ENCODE data around the gene TEPSIN.

Gene TEPSIN

DNA sequence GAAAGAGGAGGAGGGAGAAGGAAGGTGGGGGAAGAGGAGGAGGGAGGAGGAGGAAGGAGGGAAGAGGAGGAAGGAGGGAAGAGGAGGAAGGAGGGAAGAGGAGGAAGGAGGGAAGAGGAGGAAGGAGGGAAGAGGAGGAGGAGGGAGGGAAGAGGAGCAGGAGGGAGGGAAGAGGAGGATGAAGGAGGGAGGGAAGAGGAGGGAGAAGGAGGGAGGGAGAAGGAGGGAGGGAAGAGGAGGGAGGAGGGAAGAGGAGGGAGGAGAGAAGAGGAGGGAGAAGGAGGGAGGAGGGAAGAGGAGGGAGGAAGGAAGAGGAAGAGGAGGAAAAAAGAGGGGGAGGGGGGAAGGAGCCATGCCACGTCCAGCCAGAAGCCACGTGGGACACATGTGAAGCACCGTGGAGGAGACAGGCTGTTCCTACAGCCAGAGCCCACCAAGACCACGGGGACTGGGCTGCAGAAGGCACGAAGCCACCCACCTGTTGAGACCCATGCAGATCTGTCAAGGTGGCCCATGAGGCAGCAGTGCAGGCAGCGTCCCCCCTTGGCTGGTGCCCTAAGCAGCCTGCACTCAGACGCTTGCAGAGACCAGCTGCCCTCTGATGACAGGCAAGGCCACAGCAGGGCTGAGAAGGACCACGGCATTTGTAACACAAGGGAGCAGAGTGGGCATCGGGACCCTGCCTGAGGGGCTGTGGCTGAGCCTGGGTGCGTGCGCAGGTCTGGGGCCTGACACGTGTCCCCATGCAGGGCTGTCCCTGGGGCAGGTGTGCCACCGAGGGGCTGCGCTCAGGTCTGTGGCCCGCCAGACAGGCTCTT is 10.6 kb upstream of the TEPSIN start:
- no peak for DNase-seq

- DNase-seq, result no peak
Measured at GRCh38 chr17:81248649-81249048, 9.8 kb upstream of the TEPSIN start.

- no peak for DNase-seq
Measured at GRCh38 chr17:81247339-81247990, 8.6 kb upstream of the TEPSIN start.

GRCh38 chr17:81246679-81247338 is 8.0 kb upstream of the TEPSIN start:
- DNase-seq, result no peak

- no peak for DNase-seq
Measured at GRCh38 chr17:81246343-81246670, 7.5 kb upstream of the TEPSIN start.

DNA sequence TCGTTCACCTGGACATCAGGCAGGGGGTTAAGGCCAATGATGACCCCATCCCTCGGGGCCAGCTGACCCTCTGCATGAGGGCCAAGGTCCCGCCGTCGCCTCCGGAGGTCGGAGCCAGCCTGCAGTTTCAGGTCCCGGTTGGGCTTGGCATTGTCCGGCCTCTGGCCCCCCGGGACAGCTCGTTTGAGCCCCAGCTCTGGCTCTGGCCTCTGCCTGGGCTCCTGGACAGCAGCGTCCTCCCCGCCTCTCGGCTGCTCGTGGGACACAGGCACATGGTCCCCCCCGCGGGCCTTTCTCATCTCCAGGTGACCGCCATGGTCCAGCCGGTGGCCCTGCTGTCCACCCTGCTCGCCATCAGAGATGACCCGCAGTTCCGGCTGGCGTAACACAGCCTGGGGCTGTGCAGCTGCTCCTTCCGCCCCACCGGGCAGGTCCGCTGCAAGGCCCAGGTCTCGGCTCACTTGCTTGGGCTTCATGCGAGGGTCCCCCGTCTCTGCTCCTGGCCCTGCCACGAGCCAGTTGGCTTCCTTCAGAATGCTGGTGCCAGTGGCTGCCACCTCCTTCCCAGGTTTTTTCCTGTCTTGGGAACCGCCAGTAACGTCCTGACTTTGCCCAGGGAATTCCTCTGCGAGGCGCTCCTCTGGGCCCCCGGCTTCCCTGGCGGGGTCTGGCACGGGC is 6.9 kb upstream of the TEPSIN start:
- DNase-seq, result no peak

DNA sequence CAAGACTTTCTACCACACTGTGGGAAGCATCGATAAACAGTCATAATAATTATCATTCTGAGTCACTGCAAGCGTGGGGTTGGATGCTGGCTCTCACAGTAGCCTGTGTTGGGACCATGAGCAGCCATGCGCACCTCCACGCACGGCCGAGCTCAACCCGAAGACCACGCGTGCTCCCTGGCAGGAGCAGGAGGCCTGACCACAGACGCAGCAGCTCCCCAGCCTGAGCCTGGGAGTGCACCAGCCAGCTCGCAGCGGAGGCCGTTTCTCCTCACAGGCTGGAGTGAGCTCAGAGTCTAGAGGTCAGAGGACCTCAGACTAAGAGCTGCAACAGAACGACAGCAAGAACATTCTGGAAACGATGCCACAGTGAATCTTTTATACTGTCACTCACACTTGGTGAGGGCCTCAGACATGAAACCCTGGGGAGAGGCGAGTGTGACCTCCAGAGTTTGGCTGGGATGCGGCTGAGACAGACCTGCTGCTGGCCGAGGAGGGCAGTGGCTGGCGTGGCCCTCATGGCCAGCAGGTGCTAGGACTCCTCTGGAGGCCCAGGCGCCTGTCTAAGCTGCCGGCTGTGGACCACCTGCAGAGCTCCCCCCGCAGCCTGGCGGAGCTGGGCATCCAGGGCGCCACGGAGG is 6.3 kb upstream of the TEPSIN start:
- DNase-seq, result peak; percentile 63

DNA sequence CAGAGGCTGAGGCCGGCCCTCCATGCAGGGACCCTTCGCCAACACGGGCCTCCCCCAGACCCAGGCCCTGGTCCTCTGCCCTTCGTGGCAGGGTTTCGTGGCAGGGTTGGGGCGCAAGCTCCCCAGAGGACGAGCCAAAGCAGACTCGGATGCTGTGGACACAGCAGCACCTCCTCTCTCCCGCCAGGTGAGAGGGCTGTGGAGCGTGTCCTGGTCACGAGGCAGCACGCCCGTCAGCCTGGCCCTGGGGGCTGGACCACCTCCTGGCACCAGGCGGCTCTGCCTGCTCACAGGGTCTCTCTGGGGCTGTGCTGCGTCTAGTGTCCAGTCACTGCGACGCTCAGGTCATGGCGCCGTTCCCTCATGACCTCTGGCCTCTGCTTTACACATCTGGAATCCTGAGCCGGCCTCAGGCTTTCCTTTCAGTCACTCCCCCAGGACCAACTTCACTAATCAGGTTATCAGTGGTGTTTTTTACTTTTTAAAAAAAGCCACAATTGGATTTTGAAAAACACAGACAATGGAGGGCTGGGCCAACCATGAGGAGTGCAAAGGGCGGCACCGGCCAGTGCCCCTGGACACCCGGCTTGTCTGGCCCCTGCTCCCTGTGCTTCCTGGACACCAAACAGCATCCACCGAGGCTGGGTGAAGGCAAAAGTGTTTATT is 5.6 kb upstream of the TEPSIN start:
- DNase-seq, result no peak

DNA sequence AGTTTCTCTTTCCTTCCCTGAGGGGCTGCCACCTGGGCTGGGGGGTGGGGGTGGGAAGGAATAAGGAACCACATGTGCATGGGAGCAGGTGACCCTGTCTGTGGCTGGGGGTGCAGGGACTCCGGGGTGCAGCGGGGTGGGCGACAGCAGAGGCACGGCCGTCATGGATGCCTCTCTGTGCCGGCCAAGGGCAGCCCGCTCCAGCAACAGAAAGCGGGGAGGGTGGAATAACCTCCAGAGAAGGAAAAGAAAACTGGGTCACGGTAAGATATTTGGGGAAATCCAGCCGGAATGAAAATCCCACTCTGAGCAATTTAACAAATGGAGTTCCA is 4.4 kb upstream of the TEPSIN start:
- no peak for DNase-seq

DNA sequence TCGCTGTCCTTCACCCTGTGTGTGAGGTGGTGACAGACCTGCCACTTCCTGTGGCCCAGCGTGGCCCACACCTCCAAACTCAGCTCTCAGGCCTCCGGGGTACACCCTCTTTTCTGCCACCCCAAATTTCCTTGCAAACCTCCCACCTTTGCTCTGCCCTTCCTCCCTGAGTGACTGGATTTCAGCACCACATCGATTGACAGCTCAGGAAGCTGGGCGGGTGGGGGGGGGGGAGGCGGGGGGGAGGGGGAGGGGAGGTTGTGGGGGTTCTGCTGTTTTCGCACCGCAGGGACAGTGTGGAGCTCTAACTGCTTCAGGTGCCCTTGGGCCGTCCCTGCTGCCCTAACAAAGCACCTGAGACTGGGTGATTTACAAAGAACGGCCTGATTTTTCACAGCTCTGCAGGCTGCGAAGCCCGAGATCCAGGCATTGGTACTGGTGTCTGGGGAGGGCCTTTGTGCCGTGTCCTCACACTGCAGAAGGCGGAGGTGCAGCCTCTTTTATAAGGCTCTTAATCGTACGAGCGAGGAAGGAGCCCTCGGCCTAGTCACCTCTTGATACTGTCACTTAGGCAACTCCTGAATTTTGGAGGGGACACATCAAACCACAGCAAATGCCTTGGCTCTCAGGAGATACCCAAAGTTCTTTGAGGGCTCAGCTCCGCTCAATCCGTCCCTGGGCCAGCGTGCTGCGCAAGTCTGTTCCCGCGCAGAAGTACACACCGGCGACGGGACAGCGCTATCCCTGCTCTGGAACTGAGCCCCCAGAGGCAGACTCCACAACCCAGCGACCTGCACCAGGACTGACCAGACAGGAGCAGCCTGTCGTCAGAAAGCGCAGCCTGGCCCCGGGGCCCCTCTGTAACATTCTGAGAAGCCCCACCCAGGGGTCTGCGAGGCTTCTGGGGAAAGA is 3.8 kb upstream of the TEPSIN start:
- DNase-seq, result no peak

- DNase-seq, result peak; percentile 65
Measured at GRCh38 chr17:81241648-81242420, 3.0 kb upstream of the TEPSIN start.

DNA sequence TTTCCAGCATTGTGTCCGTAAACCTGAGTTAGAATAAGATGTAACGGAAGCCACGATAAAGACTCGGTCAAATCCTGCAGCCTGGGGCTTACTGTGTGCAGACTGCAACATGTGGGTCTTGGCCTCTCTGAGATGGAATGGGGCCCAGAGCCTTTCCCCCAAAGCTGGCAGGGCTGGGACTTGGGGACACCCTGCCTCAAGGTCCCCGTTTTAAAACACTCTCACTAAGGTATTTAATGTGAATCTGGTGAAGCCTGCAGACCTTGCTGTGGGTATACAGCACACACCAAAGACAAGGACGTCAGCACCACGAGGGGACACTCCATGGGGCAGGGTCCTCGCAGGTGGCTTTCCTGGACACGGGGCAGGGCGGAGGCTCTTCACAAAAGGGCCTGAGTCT is 2.3 kb upstream of the TEPSIN start:
- DNase-seq, result no peak

GRCh38 chr17:81240761-81241160 is 1.9 kb upstream of the TEPSIN start:
- no peak for DNase-seq

- peak; percentile 61 for DNase-seq
Measured at GRCh38 chr17:81239714-81240555, 1.1 kb upstream of the TEPSIN start.

DNA sequence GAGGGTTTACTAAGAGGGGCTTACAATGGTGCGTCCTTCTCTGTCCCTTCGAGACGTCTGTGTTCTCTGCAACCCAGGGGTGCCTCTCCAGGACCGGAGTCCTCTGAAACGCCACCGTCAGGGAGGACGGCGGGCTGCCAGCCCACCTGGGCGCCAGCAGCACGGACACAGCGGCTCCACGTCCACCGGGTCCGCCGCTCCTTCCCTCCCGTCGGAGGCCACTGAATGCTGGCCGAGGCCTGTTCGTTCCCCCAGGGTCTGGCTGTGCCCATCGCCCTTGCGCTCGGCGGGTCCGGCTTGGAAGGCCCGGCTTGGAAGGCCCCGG is 403 bp downstream of the TEPSIN start:
- no peak for DNase-seq

DNA sequence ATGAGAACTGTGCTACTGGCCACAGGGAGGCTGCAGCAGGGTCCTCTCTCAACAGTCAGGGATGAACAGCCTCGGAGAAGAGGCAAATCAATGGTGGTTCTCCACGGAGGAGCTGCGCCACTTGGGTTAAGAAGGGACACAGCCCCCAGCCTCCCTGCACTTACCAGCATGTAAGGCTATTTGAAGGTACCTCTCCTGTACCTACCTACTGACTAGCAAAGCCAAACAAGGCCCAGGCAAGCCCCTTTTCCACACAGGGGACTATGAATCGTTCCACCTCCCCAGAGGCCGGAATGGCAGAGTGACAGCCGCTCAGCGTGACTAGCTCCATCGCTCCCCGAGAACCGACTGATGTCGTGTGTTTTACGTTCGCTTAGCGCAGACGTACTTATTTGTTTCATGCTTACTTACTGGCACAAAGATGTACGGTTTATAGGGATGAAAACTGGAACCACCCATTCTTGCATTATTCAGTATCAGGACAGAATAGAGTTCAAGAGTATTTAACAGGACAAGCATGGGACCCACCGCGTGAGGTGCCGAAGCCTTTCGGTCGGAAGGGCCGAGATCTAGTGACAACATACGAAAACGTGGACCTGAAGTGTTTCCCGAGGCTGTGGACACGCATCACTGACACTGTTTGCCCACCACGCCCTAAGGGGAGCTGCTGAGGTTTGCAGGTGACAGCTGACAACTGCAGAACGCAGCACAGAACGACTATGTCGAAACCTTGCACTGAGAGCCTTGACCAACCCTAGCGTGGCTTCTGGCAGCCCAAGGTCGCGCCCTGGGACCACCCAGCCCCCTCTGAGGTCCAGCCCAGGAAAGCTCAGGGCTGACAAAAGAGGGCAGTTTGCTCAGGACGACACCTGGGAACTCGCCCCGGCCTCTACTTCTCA is 1.0 kb downstream of the TEPSIN start:
- DNase-seq, result no peak

DNA sequence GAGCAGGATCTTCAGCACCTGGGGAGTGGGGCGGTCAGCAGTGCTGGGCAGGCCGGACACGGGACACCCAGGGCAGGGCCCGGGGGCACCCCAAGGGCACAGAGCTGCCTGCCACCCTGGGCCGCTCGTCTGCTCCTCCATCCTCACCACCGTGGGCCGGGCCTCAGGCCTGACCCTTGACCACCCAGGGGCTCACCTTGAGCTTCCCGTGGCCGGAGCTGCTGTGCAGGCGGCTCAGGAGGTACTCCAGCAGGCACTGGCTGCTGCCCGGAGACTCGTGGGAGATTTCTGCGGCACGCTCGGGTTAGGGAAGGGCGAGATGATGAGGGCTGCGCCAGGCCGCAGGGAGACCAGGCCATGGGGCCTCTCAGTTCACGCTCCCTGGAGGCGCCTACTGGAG is 2.1 kb downstream of the TEPSIN start:
- no peak for DNase-seq

DNA sequence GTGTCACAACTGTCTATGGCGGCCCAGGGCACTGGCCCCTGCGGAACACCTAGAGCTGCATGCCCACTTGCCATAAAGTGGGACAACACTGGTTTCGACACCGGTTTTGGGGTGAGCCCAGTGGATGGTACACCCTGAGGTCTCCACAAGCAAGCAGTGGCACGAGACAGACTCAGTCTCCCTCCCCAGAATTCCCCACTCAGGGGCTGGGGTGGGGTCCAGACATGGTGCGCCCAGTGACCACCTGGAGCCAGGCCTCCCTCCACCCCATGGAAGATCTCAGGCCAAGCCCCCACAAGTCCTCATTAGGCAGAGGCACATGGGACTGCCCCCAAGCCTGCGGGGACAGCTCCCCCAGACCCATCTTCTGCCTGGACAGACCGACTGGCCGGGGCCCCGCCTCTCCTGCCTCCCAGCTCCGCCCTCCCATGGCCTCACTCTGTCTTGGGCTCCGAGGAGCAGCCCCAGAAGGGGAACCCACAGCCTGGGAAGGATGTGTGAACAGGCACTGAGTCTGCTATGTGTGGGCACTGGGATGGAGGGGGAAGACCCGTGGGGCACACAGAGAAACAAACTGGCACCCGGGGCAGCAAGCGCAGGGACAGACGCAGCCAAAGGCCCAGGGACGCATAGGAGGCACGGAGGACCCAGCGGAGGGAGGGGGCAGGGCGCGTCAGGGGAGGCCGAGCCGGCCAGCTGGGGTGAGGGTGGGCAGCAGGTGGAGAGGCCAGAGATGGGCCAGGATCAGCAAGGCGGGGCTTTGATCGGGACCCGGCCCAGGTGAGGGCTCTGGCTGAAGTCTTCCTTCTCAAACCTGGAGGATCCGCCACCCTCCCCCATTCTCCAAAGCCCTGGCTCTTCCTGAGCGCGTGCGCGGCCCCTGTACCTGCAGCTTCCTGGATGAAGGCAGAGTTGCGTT is 2.8 kb downstream of the TEPSIN start:
- no peak for DNase-seq

Data from activated CD4-positive, alpha-beta T cell treated with anti-CD3 and anti-CD28 coated beads, Interleukin-2, amount 50 U/mL, for 16 hours (primary cell).